NT2/D1 (cell line): ENCODE results near the gene FOSL1.

Experiments used
- DNase-seq: peaks from one replicate; pipeline ENCODE4 v3.0.0-alpha.2; 2011; ENCODE audit warnings: low read depth, low spot score
- H3K27me3 ChIP-seq: 2 replicates; pipeline ENCODE4 v1.6.0; 2011; ENCODE audit warnings: mild to moderate bottlenecking; ENCODE audit not compliant: insufficient read length, insufficient read depth
- H3K36me3 ChIP-seq: 2 replicates; pipeline ENCODE4 v1.6.1; 2011; ENCODE audit warnings: mild to moderate bottlenecking, low read length, mixed read lengths; ENCODE audit not compliant: insufficient read depth, insufficient read length
- H3K4me1 ChIP-seq: 2 replicates; pipeline ENCODE4 v1.5.1; 2011; ENCODE audit not compliant: insufficient read depth, insufficient read length
- H3K4me3 ChIP-seq: 2 replicates; pipeline ENCODE4 v1.5.1; 2011; ENCODE audit warnings: low read depth; ENCODE audit not compliant: insufficient read length
- H3K9ac ChIP-seq: 2 replicates; pipeline ENCODE4 v1.6.0; 2011; ENCODE audit warnings: low read depth; ENCODE audit not compliant: insufficient read length
- H3K9me3 ChIP-seq: 2 replicates; pipeline ENCODE4 v1.5.1; 2011; ENCODE audit warnings: mild to moderate bottlenecking, low read length; ENCODE audit not compliant: insufficient read depth
- SUZ12 ChIP-seq: IDR thresholded peaks from 2 replicates; pipeline ENCODE4 v1.6.1; 2011; ENCODE audit not compliant: insufficient read length, insufficient read depth; ENCODE audit errors: extremely low read depth
- YY1 ChIP-seq: IDR thresholded peaks from 2 replicates; pipeline ENCODE4 v1.6.1; 2011; ENCODE audit not compliant: insufficient read length, insufficient read depth
- ZNF274 ChIP-seq: IDR thresholded peaks from 2 replicates; pipeline ENCODE4 v1.6.1; 2011; ENCODE audit warnings: mild to moderate bottlenecking, low read depth, low read length

Gene FOSL1

DNA sequence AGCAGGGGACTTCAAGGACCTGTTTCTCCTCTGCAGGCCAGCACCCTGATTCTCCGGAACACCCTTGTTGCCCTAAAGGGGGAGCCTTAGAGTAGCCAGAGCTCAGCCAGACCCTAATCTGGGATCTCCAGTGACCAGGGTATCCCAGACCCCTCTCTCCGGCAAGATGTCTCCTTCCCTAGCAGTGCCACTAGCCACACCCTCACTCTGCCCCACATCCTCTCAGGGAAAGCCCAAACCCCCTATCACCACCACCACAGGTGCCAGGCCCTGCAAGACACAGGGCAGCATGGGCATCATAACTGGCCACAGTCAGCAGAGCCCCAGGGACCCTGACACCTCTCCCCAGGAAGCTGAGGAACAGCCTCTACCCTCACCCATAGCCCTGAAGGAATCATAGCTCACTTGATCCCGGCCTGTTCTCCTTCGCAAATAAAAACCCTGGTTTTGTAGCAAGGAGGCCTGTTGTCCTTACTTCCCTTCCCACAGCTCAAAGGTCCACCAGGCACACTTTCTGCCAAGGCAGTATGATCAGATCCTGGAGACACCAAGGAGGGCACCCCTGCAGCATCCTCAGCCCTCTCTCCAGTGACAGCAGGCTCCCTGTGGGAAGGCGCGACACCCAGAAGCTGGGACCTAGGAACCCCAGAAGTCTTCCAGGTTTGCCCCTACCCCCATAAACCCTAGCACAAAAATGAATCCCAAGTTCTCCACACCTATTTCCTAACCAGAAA, 46.8 kb downstream of the FOSL1 start:
- H3K27me3 ChIP-seq: no peaks in the 10 kb centered on the region
- H3K9me3 ChIP-seq: peaks cover 19% of the 10 kb centered on the region; the same call in 1 of the 2 replicates
- peaks cover 8% of the 10 kb centered on the region for H3K4me1 ChIP-seq
- TF ChIP-seq SUZ12: no peak
- TF ChIP-seq ZNF274: no peak
- TF ChIP-seq YY1: no peak
- H3K4me3 ChIP-seq: no peak overlapping the region
- H3K36me3 ChIP-seq: peaks cover 66% of the 10 kb centered on the region
- H3K9ac ChIP-seq: no peak overlapping the region
- DNase-seq: peak; percentile 43

DNA sequence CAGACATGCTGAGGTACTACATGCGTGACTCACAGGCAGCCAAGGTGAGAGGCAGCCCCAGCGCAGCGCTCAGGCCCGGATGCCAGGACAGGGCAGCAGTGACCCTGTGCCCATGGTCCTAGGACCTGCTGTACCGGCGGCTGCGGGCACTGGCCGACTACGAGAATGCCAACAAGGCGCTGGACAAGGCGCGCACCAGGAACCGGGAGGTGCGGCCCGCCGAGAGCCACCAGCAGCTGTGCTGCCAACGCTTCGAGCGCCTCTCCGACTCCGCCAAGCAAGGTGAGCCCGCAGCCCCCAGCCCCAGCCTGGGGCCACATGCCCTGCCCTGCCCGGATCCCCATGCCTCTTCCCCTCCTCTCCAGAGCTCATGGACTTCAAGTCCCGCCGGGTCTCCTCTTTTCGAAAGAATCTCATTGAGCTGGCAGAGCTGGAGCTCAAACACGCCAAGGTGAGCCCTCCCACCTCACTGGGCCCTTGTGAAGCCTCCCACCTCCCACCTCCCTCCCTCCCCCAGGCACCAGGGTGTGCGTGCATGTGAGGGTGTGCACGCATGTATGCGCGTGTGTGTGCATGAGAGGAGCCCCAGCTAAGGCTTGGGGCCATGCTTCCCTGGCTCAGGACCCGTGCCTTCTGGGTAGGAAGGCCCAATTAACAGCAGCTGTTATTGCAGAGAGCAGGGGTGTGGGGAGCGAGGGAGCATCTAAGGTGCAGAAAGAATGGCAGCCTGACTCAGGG, 47.5 kb downstream of the FOSL1 start:
- peaks cover 19% of the 10 kb centered on the region; the same call in 1 of the 2 replicates for H3K9me3 ChIP-seq
- H3K9ac ChIP-seq: no peak overlapping the region
- H3K4me3 ChIP-seq: no peak overlapping the region
- TF ChIP-seq ZNF274 (no peak), YY1 (no peak)
- no peaks in the 10 kb centered on the region for H3K27me3 ChIP-seq
- H3K4me1 ChIP-seq: peaks cover 8% of the 10 kb centered on the region
- no peak for DNase-seq
- H3K36me3 ChIP-seq: peaks cover 66% of the 10 kb centered on the region

DNA sequence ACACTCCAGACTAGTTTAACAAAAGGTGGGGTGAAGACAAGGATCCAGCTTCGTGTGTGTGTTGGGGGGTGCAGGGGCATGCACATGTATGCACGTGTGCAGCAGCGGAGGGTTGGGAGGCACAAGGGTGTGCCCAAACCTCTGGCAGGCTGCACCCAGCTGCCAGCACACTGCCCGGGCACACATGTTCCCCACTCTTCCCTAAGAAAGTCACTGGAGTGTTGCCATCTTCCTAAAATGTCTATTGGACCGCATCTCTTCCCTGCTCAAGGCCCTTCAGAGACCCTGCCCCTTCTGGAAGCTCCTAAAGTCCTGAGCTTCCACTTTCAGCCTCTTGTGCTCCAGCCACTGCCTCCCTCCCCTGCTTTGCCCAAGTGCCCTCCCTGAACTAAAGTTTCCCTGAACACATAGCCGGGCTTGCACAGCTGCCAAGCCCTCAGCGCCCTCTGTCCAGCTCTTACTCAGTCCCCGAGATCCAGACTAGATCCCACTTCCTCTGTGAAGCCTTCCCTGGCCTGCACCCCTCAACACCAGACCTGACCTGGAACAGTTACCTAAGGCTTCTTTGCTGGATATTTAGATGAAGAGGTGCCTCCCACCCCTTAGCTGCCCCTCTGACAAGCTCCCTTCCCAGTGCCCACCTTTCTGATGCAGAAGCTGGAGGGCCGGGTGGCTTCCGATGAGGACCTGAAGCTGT, 48.2 kb downstream of the FOSL1 start:
- peaks cover 8% of the 10 kb centered on the region for H3K4me1 ChIP-seq
- peaks cover 19% of the 10 kb centered on the region; the same call in 1 of the 2 replicates for H3K9me3 ChIP-seq
- peaks cover 60% of the 10 kb centered on the region for H3K36me3 ChIP-seq
- H3K4me3 ChIP-seq: no peak overlapping the region
- no peak for TF ChIP-seq YY1
- TF ChIP-seq ZNF274: no peak
- no peak for TF ChIP-seq SUZ12
- DNase-seq: no peak
- peak overlapping the region; percentile 17 for H3K9ac ChIP-seq
- H3K27me3 ChIP-seq: no peaks in the 10 kb centered on the region

DNA sequence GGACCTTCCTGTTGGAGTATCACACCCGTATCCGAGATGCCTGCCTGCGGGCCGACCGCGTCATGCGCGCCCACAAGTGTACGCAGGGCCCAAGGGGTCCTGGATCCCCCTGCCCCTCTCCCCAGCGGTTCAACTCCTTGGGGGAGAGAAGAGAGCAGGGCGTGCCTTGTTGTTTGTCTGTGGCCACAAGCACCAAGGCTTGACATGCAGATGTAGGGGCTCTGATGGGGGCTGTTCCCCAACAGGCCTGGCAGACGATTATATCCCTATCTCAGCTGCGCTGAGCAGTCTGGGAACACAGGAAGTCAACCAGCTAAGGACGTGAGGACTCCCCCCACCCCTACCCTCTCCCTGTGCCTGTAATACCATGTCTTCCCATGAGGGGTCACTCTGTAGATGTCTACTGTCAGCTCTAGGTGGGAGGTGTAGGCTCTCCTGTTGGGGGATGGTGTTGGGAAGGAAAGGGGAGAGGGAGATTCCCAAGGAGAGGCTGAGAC, 49.1 kb downstream of the FOSL1 start:
- H3K4me1 ChIP-seq: peaks cover 8% of the 10 kb centered on the region
- peaks cover 52% of the 10 kb centered on the region for H3K36me3 ChIP-seq
- no peak overlapping the region for H3K9ac ChIP-seq
- TF ChIP-seq YY1 (no peak), ZNF274 (no peak), SUZ12 (no peak)
- DNase-seq: peak; percentile 75
- no peaks in the 10 kb centered on the region for H3K27me3 ChIP-seq
- H3K4me3 ChIP-seq: no peak overlapping the region
- H3K9me3 ChIP-seq: peaks cover 19% of the 10 kb centered on the region; the same call in 1 of the 2 replicates

DNA sequence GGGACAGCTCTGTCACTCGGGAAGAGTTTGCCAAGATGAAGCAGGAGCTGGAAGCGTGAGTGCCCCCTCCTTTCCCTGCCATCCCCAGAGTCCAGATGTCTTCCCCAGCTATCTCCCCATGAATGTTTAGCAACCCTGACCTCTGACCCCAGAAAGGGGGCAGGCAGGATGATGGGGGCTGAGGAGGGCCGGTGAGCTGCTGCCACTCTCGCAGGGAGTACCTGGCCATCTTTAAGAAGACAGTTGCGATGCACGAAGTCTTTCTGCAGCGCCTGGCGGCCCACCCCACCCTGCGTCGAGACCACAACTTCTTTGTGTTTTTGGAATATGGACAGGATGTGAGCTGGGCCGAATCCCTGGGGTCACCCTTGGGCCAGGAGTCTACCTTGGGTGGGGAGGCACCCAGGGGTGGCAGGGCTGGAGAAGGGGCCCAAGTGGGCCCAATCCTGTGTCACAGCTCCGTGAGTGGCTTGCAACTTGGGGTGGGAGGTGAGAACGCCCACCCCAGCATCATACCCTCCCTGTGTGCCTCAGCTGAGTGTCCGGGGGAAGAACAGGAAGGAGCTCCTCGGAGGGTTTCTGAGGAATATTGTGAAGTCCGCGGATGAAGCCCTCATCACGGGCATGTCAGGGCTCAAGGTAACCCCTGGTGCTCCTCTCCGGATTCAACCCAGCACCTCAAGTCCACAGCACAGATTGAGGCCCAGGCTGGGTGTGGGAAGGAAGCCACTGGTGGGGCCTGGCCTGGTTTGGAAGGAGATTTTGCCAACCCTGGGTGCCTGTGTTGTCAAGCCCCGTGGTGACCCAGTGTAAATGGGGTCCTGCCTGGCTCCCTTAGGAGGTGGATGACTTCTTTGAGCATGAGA, 49.7 kb downstream of the FOSL1 start:
- H3K4me1 ChIP-seq: peaks cover 8% of the 10 kb centered on the region
- peaks cover 45% of the 10 kb centered on the region for H3K36me3 ChIP-seq
- no peak for DNase-seq
- no peak overlapping the region for H3K4me3 ChIP-seq
- peaks cover 19% of the 10 kb centered on the region; the same call in 1 of the 2 replicates for H3K9me3 ChIP-seq
- TF ChIP-seq ZNF274 (no peak), YY1 (no peak), SUZ12 (no peak)
- H3K27me3 ChIP-seq: no peaks in the 10 kb centered on the region
- H3K9ac ChIP-seq: peak overlapping the region; percentile 13

DNA sequence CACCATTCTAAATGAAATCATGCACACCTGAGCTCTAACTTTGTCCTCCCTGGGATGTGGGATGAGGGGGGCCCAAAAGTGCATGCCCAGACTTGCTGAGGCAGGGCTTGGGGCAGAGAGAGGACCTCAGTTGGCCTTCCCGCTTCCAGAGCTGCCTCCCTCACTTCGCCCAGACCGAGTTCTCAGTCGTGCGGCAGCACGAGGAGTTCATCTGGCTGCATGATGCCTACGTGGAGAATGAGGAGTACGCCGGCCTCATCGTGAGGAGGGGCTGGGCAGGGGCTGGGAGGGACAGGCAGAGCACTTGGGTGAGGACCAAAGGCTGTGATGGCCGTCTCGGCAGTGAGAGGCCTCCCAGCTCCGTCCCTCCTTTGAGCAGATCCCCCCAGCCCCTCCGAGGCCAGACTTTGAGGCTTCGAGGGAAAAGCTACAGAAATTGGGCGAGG, 50.4 kb downstream of the FOSL1 start:
- H3K36me3 ChIP-seq: peaks cover 38% of the 10 kb centered on the region
- H3K4me1 ChIP-seq: peaks cover 8% of the 10 kb centered on the region
- no peak for TF ChIP-seq YY1
- TF ChIP-seq SUZ12: no peak
- no peak overlapping the region for H3K4me3 ChIP-seq
- H3K27me3 ChIP-seq: no peaks in the 10 kb centered on the region
- peaks cover 19% of the 10 kb centered on the region; the same call in 1 of the 2 replicates for H3K9me3 ChIP-seq
- peak overlapping the region; percentile 13 for H3K9ac ChIP-seq
- no peak for DNase-seq
